Neuron (in vitro differentiated cells): ENCODE measurements around the gene ASPM.

Experiments
- H2AFZ ChIP-seq: one replicate; pipeline ENCODE4 v1.6.1; 2013; ENCODE audit warnings: low read depth, mild to moderate bottlenecking, inconsistent platforms, low read length, moderate library complexity
- H3K27me3 ChIP-seq: one replicate; pipeline ENCODE4 v1.6.1; 2013; ENCODE audit warnings: low read length; ENCODE audit not compliant: insufficient read depth
- H3K36me3 ChIP-seq: one replicate; pipeline ENCODE4 v1.6.1; 2013; ENCODE audit warnings: low read length; ENCODE audit not compliant: insufficient read depth
- H3K4me1 ChIP-seq: one replicate; pipeline ENCODE4 v1.6.1; 2013; ENCODE audit warnings: low read length; ENCODE audit not compliant: insufficient read depth
- H3K4me3 ChIP-seq: 2 replicates; pipeline ENCODE4 v1.5.1; 2013; ENCODE audit warnings: mild to moderate bottlenecking, low read length, moderate library complexity
- H3K9me3 ChIP-seq: one replicate; pipeline ENCODE4 v1.6.1; 2013; ENCODE audit warnings: low read length

The ASPM gene

GRCh38 chr1:197146101-197147095, at the start of gene ASPM:
Gene ASPM, minus strand, starts transcription at chr1:197146669. Its CDS starts 232 bp downstream, at chr1:197146437.
- no peaks in the 10 kb centered on the region for H3K27me3 ChIP-seq
- H3K9me3 ChIP-seq, result peaks cover 3% of the 10 kb centered on the region
- H3K4me1 ChIP-seq, result peaks cover 13% of the 10 kb centered on the region
- H3K36me3 ChIP-seq, result peaks cover 23% of the 10 kb centered on the region
- peak within 1 kb of the TSS; percentile 68 for H3K4me3 ChIP-seq
- H2AFZ ChIP-seq, result peak within 1 kb of the TSS; percentile 86

DNA sequence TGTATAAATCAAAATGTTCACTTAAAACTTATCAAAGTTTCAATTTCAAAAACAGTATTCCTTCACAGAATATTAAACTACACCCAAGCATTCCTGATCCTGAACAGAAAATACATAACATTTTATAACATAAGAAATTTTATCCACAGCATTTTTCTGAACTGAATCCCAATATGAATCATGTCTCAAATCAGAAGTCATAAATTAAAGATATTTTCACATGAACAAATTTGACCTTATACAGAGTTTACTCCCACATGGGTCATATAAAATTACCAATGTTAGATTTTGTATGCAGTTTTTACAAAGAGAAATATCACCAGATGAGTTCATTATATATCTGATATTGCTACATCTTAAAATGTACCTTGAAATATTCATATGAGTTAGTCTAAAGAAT, 48.6 kb upstream of the ASPM start:
- no peaks in the 10 kb centered on the region for H3K27me3 ChIP-seq
- no peak overlapping the region for H2AFZ ChIP-seq
- H3K4me1 ChIP-seq, result peaks cover 29% of the 10 kb centered on the region
- no peaks in the 10 kb centered on the region for H3K9me3 ChIP-seq
- H3K36me3 ChIP-seq, result peaks cover 17% of the 10 kb centered on the region
- no peak overlapping the region for H3K4me3 ChIP-seq

DNA sequence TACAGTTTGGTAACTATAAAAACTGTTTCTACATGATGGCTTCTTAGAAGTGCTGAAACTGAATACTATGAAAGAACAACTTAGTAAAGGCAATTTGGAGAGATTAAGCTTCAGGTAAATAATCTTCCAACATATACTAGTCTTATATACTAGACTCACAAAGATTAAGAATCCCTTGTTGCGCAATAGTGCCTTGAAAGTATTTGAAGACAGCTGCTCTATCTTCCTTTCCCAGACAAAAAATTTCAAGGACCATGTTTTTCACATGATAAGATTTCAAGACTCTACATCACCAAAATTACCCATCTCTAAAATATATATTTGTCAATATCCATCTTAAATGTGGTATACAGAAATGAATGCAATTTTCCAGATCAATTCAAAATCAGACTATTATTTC, 37.7 kb upstream of the ASPM start:
- H3K27me3 ChIP-seq, result no peaks in the 10 kb centered on the region
- no peak overlapping the region for H3K4me3 ChIP-seq
- no peaks in the 10 kb centered on the region for H3K4me1 ChIP-seq
- H2AFZ ChIP-seq, result no peak overlapping the region
- peaks cover 66% of the 10 kb centered on the region for H3K36me3 ChIP-seq
- H3K9me3 ChIP-seq, result no peaks in the 10 kb centered on the region

- H2AFZ ChIP-seq, result no peak overlapping the region
- no peak overlapping the region for H3K4me3 ChIP-seq
- H3K27me3 ChIP-seq, result no peaks in the 10 kb centered on the region
- no peaks in the 10 kb centered on the region for H3K9me3 ChIP-seq
- H3K4me1 ChIP-seq, result no peaks in the 10 kb centered on the region
- peaks cover 66% of the 10 kb centered on the region for H3K36me3 ChIP-seq
Measured at GRCh38 chr1:197183195-197183748, 36.8 kb upstream of the ASPM start.

- no peak overlapping the region for H3K4me3 ChIP-seq
- no peaks in the 10 kb centered on the region for H3K4me1 ChIP-seq
- H3K9me3 ChIP-seq, result no peaks in the 10 kb centered on the region
- no peak overlapping the region for H2AFZ ChIP-seq
- H3K27me3 ChIP-seq, result no peaks in the 10 kb centered on the region
- H3K36me3 ChIP-seq, result peaks cover 65% of the 10 kb centered on the region
Measured at GRCh38 chr1:197182716-197183115, 36.2 kb upstream of the ASPM start.

- H3K4me1 ChIP-seq, result no peaks in the 10 kb centered on the region
- H3K36me3 ChIP-seq, result peaks cover 58% of the 10 kb centered on the region
- H3K27me3 ChIP-seq, result no peaks in the 10 kb centered on the region
- no peak overlapping the region for H2AFZ ChIP-seq
- no peaks in the 10 kb centered on the region for H3K9me3 ChIP-seq
- H3K4me3 ChIP-seq, result no peak overlapping the region
Measured at GRCh38 chr1:197181982-197182381, 35.5 kb upstream of the ASPM start.

DNA sequence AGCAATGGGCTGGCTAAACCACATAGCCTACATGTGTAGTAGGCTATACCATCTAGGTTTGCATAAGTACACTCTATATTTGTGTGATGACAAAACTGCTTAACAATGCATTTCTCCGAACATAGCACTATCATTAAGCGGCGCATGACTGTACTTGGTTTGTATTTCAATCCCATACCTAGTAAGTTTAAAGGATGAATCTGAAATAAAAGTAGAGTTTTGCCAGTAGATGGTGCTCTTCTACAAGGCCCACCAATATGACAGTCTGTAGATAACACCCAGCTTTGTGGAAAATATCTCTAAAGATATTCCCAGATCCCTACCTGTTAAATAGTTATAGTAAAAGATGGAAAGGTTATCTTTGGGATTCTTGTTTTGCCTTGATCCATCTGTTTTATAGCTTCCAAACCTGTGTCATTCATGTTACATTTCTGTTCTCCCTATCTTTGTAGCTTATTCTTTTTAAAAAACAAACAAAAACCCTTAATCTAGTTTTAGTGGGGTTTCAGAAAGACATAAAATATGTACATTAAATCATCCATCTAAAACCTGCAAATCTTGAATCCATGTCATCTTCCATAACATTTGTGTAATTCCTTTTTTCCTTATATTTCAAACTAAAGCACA, 33.9 kb upstream of the ASPM start:
- Histone ChIP-seq H3K9me3 (no peaks in the 10 kb centered on the region), H3K4me1 (no peaks in the 10 kb centered on the region), H3K4me3 (no peak overlapping the region), H3K27me3 (no peaks in the 10 kb centered on the region), H3K36me3 (peaks cover 59% of the 10 kb centered on the region), H2AFZ (no peak overlapping the region)

DNA sequence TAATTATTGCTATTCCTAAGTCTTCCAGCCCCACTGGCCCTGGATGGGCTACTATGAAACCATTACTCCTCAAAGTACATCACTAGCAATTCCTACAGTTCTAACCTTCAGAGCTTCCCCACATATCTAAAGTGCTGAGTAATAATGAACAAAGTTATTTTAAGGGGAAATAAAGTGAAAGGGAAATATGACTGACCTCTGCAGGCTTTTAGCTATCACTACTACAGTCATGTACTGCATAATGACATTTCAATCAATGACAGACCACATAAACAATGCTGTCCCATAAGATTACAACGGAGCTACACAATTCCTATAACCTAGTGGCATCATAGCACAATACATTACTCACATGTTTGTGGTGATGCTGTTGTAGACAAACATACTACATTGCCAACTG, 32.5 kb upstream of the ASPM start:
- Histone ChIP-seq H3K4me3 (no peak overlapping the region), H3K4me1 (no peaks in the 10 kb centered on the region), H3K9me3 (no peaks in the 10 kb centered on the region), H3K36me3 (peaks cover 65% of the 10 kb centered on the region), H3K27me3 (no peaks in the 10 kb centered on the region), H2AFZ (no peak overlapping the region)

GRCh38 chr1:197174818-197175217, 28.3 kb upstream of the ASPM start:
- H2AFZ ChIP-seq, result no peak overlapping the region
- no peaks in the 10 kb centered on the region for H3K4me1 ChIP-seq
- H3K4me3 ChIP-seq, result no peak overlapping the region
- H3K36me3 ChIP-seq, result peaks cover 58% of the 10 kb centered on the region
- no peaks in the 10 kb centered on the region for H3K27me3 ChIP-seq
- H3K9me3 ChIP-seq, result no peaks in the 10 kb centered on the region

DNA sequence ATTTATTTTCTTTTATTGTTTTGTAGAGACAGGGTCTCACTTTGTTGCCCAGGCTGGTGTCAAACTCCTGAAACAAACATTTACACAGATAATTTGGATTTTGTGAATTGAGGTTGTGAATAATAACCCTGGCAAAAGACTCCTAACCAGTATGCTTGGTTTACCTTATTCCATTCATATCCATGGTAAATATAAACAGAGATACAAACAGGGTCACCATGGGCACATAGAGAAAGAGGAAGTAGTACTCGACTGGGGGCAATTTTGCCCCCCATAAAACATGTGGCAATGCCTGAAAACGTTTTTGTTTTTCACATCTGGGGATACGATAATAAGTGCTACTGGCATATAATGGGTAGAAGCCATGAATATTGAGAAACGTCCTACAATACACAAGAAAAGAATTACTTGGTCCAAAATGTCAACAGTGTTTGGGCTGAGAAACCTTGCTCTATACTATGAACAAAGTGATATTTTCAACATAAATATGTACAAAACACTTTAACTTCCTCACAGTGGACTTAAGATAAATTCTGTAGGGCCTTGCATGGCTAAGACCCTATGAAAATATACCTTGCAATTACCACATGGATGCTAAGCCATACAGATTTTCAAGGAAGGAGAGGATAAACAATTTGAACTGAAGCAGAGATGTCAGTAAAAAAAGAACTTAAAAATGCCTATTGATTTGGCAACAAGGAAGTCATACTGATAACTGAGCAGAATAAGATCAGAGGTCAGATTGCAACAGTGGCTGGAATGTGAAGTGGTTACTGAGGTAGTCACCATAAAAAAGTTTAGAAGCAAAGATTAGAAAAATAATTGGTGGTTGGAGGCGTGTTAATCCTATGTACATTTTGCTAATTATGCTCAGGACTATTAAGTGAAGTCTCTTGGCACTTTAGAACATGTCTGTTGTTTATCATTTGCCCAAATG, 27.4 kb upstream of the ASPM start:
- Histone ChIP-seq H3K9me3 (no peaks in the 10 kb centered on the region), H3K27me3 (no peaks in the 10 kb centered on the region), H3K4me3 (no peak overlapping the region), H3K36me3 (peaks cover 61% of the 10 kb centered on the region), H2AFZ (no peak overlapping the region), H3K4me1 (no peaks in the 10 kb centered on the region)

DNA sequence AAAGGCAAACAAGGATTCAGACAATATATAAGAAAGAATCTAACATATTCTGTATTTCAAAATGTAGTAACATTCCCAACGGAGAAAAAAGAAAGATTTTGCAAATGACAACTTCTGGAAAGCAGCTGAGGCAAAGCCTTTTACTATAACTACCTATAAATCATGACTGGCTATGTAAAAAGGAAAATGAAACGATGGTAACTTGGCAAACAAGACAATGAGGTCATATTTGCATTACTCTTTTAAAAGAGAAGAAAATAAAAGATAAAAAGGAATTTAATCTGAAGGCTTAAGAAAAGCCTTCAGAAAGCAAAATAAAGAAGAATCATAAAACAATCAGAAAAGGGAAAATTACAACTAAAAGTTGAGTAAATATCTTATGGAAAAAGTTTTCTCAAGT, 25.1 kb upstream of the ASPM start:
- Histone ChIP-seq H3K9me3 (no peaks in the 10 kb centered on the region), H3K27me3 (no peaks in the 10 kb centered on the region), H3K4me1 (no peaks in the 10 kb centered on the region), H2AFZ (no peak overlapping the region), H3K4me3 (no peak overlapping the region), H3K36me3 (peaks cover 60% of the 10 kb centered on the region)

GRCh38 chr1:197170538-197170937, 24.1 kb upstream of the ASPM start:
- no peak overlapping the region for H3K4me3 ChIP-seq
- no peaks in the 10 kb centered on the region for H3K27me3 ChIP-seq
- H2AFZ ChIP-seq, result no peak overlapping the region
- H3K4me1 ChIP-seq, result no peaks in the 10 kb centered on the region
- no peaks in the 10 kb centered on the region for H3K9me3 ChIP-seq
- H3K36me3 ChIP-seq, result peaks cover 52% of the 10 kb centered on the region
